GM23248 (cell line): Measurements from ENCODE around the gene SRSF12.

Source experiments
- EZH2 ChIP-seq: fragments of 200-600 bp; sonication (generic); IDR thresholded peaks from 2 replicates; pipeline ENCODE4 v1.6.1; 2018; ENCODE audit warnings: antibody characterized with exemption, mild to moderate bottlenecking; ENCODE audit not compliant: insufficient read depth, poor library complexity, severe bottlenecking
- EZH2phosphoT487 ChIP-seq: fragments of 200-600 bp; sonication (generic); IDR thresholded peaks from 2 replicates; pipeline ENCODE4 v1.6.1; 2018; ENCODE audit warnings: antibody characterized with exemption, moderate library complexity, mild to moderate bottlenecking, low read depth; ENCODE audit not compliant: insufficient read depth

DNA sequence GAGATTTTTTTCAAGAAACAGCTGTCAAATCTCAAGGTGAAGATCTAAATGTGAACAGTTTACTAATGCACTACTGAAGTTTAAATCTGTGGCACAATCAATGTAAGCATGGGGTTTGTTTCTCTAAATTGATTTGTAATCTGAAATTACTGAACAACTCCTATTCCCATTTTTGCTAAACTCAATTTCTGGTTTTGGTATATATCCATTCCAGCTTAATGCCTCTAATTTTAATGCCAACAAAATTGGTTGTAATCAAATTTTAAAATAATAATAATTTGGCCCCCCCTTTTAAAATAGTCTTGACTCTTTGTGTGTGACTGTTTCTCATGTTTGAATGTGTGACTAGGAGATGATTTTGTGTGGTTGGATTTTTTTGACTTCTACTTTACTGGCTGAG is 33.3 kb downstream of the SRSF12 start:
- TF ChIP-seq EZH2phosphoT487 (no peak), EZH2 (no peak)
